Measurements from ENCODE around the gene TIGD6. TPM values are rescaled to one million over a fixed set of nuclear protein-coding genes. Genes with fewer than 3 reads are reported as not detected.

The TIGD6 gene
- polyA plus RNA-seq, 5 donors: 3.8 to 5.2 (median 4.4) TPM

- no peak for DNase-seq
These were observed 17.0 kb upstream of the TIGD6 start for GRCh38 chr5:150017226-150018005.

DNA sequence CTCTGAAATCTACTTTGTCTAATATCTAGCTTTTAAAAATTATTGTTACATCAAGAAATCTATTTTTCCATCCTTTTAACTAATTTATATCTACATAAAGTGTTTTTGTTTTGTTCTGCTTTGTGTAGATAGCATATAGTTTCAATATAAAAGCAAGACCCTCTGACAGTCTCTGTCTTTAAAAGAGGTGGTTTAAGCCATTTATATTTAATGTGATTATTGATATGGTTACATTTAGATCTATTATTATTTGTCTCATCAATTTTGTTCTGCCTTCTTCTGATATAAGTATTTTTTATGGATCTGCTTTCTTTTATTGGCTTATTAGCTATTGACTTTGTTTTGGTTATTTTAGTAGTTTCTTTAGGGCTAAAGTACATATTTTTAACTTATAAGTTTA, 16.1 kb upstream of the TIGD6 start:
- no peak for DNase-seq

DNA sequence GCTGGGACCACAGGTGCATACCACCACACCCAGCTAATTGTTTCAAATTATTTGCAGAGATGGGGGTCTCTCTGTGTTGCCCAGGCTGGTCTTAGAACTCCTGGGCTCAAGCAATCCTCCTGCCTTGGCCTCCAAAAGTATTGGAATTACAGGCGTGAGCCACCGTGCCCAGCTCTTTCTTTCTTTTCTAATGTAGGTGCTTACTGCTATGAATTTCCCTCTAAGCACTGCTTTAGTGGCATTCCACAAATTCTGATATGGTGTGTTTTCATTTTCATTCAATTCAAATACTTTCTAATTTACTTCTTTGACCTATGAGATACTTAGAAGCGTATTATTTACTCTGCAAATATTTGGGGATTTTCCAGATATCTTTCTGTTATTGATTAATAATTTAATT, 15.0 kb upstream of the TIGD6 start:
- DNase-seq: no peak

GRCh38 chr5:150014456-150014855, 14.0 kb upstream of the TIGD6 start:
- DNase-seq: no peak

DNA sequence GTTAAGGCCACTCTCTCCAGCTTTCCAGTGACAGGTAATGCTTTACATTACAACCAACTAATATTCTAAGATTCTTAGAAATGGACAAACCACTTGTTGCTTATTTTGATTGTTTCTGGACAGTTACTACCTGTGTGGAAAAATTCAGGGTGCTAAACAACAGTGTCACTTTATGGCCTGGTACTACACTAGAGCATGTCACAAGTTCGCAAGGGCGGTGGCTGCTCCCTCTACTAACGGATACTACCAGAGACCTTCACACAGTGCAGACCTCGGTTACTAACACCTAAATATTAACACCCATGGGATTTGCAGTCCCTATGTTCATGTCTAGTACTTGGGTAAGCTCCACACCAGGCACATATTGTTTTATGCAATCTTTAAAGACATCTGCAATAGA, 13.5 kb upstream of the TIGD6 start:
- DNase-seq: no peak

DNA sequence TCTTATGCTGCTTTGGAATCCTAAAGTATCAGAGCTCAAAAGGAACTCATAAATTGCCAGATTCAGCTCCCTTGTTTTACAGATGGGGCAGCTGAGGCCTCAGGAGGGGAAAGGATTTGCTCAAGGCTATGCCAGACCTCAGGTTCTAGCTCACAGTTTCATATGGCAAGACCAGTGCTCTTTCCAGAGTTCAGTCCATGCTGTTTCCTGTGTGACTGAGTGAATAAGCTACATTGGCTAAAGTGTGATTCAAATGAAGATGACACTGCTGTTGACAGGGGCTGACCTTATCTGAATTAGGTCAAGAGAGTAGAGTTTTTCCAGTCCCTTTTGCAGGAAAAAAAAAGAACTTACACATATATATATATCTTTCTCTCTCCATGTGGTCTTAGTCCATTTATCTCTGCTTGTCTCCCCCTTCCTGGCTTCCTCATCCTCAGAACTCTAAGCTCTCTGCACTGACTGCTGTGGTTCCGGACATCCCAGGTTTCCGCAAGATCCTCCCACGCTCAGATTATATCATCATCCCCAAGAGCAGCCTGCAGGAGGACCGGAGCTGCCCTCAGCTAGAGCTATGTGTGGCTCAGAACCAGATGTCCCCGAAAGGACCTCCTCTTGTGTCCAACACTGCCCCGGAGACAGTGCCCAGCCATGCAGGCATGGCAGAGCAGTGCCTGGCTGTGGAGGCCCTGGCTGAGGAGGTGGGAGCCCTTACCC, 9.4 kb upstream of the TIGD6 start:
- no peak for DNase-seq

DNA sequence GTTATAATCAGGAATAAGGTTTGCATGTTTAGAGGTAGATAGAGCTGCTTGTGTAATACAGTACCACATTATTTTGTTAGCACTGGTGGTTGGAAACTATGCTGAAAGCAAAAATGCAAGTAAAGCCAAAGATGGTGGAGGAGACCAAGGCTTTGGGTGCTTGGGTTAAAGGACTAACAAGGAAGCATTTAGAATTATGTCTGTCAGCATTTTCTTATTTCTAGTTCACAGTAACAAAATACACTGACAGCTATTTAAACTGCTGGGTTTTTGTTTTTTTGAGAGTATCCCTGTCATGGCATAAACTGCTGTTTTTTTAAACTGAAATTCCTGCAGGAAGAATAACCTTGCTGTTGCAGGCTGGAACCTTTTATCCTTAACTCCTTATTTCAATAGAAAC, 6.6 kb upstream of the TIGD6 start:
- no peak for DNase-seq

GRCh38 chr5:150006318-150006717, 5.9 kb upstream of the TIGD6 start:
- DNase-seq: no peak

DNA sequence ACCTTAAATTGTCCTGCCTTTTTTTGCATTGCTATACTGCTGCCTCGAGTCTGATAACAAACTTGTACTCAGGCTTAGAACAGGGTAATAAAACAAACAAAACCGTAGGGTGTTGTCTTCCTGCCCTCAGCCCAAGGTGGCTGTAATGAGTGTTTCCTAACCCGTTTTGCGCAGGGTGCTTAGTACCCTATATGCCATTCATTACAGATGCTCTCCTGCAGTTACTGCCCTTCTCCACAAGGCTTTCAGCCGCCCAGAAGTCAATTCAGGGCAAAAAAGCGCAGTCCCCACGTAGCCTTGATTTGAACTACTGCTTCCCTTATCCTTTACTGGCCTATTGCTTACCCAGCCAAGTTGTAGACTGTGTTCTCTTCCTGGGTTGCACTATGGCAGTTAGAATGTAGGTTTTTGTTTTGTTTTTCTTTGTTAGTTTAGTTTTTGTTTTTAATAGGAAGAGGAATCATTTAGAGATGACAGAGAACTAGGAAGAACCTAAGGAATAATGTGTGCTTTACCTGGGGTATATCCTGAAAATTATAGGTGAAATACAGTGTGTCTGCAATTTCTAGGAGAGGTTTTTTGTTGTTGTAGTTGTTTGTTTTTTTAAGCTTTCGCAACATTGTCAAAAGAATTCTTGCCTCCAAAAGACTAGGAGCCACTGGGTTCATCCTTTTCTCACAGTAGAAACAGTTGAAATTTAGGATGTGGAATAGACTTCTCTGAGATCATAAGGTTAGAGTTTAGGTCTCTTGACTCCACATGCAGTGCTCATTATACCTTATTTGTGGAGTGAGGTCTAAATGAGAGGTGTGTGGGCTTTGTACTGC, 1.4 kb upstream of the TIGD6 start:
- no peak for DNase-seq

DNA sequence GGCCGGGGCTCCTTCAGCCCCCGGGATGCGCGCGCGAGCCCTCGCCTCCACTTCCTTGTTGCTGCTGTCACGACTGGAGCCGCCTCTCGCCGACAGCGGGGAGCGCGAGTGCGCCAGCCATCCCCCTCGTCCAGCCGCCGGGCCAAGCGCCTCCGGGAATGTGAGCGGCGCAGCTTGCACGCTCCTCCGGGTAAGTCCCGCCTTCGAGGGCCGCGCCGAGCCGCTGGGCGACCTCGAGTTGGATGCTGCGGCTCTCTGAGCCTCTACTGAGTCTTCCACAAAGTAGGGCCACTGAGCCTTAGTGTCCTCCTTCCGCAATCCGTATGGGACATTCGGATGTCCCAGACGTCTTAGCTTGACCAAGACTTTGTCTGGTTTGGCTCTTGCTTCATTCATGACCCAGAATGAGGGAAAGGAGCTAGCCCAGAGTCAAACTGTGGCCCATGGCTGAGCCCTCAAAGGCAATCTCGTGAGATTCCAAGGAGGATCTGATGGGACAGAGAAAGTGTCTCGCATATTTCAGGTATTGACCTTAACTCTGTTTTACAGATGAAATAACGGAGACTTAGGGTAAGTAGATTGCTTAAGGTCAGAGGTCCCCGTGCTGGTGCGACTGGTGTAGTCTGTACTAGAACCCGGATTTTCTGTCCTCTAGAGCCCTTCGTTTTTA, 671 bp upstream of the TIGD6 start:
- no peak for DNase-seq

DNA sequence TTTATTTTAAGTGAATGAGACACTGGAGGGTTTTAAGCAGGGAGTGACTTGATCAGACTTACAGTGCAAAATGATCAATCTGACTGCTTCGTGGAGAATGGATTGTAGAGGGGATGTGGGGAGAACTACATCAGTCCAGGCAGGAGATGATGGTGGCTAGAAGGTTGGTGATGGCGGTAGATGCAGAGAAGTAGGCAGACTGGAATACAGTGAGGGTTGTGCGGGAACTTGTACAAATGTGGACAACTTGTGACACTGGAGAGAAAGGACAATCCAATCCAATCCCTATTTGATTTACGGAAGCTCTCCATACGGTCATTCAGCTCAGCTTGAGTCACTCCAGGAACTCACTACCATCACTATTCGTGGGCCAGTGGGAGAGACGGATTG, 593 bp downstream of the TIGD6 start:
- DNase-seq: no peak

DNA sequence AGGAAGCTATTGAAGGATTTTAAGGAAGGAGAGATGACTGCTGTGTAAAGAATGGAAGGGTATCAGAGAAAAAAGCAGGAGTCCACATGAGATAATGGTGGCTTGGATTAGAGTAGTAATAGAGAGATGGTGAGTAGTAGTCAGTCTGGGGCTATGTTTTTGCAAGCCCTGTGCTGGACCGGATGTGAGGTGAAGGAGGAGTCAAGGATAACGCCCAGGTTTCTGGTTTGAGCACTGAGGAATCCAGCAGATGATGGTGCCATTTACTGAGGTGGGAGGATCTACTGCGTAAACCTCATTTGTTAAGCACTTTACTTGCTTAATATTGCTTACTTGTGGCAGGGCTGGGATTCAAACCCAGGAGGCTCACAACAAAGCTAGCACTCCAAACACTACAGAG, 1.1 kb downstream of the TIGD6 start:
- DNase-seq: no peak

DNA sequence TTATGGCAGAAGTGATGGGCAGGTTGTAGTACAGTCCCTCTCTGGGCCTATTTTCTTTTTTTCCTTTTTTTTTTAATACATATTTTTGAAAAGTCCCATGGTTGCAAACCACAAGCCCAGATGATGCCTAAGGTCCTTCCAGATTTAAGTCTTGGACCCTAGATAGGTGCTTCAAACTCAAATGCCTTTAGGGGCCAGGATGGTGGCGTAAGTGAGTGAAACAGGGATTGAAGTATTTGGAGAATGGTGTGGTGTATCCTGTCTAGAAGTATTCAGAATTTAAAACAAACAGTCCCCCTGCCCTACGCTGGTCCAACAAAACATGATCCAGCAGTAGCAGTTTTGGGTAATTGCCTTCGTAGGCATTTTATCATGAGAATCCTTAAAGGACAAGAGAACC, 2.2 kb downstream of the TIGD6 start:
- DNase-seq: no peak

- peak in 1 of 2 donors; percentile 1 for DNase-seq
These were observed 4.1 kb downstream of the TIGD6 start for GRCh38 chr5:149996205-149996890.

GRCh38 chr5:149995385-149996204, 4.9 kb downstream of the TIGD6 start:
- no peak for DNase-seq

GRCh38 chr5:149993471-149993870, 7.0 kb downstream of the TIGD6 start:
- no peak for DNase-seq

DNA sequence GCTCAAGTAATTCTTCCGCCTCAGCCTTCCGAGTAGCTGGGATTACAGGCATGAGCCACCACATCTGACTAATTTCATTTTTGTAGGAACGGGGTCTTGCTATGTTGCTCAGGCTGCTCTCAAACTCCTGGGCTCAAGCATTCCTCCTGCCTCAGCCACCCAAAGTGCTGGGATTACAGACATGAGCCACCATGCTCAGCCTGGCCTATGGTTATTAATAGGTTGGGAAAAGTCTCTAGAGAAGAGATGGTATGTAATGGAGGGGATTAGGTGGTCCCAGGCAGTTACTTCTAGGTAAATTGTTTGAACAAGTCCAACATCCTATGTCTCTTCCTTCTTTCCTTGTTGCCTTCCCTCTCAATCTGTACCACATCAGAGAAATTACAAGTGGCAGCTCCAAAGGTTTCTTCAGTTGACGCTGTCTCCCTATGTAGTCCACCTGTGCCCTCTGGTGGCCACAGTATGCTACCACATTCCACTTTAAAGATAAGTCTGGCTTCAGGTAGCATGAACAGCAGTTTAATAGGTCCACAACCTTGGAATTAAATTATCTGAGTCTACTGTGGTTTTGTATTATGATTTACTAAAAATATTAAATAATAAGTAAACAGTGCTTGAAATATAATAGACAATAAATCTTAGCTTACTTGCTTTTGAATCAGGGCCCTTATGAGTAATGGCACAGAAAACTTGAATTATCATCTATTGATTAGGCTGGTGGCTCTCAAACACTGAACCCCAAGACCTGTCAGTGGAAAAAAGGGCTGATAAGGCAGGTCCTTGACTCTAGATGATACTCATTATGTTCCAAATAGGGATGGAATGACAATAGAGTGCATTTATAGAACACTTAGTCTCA, 9.7 kb downstream of the TIGD6 start:
- peak; percentile 55 to 62 for DNase-seq

DNA sequence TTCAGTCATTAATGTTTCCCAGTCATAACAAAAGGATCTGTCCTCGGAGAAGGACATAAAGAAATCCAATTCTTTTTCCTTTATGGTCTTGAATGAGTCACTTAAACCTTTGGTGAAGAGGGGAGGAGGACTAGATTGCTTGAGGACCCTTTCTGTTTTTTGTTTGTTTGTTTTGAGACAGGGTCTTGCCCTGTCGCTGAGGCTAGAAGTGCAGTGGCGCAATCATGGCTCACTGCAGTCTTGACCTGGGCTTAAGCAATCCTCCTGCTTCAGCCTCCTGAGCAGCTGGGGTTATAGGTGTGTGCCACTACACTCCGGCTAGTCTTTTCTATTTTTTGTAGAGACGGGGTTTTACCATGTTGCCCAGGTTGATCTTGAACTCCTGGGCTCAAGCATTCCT, 12.3 kb downstream of the TIGD6 start:
- DNase-seq: no peak

DNA sequence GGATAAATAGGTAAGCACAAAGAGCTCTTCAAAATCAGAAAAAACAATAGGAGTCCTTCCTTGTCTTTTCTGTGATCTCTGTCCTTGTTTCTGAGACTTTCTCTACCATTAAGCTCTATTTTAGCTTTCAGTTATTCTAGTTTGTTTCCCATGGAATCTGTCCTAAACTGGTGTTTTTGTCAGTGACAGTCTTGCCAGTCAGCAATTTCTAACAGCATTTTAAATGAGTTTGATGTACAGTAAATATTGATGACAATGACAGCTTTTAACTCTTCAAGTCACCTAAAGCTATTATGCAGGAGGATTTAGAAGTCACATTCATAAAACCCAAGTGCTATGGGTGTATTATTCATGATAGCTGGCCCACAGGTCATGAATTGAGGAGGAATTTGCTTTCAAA, 17.9 kb downstream of the TIGD6 start:
- no peak for DNase-seq

GRCh38 chr5:149981206-149981605, 19.2 kb downstream of the TIGD6 start:
- DNase-seq: no peak

Data from right lung (tissue), 5 donors.